Spleen (tissue), 7 donors: ENCODE data around the gene HMOX2.

Experiments used
- CTCF ChIP-seq, 11 experiments: fragments of 200-600 bp in 7 of 11; fragments of 450-650 bp in 4 of 11; sonication (generic) in 4 of 11; IDR thresholded peaks in 8 of 11; conservative IDR thresholded peaks in 3 of 11; 1 replicate in 7 of 11; 2 replicates in 4 of 11; pipeline versions ENCODE4 v1.4.0 to v1.8.0; 2016 to 2021; ENCODE audit warnings: antibody characterized with exemption in 11 of 11, inconsistent platforms in 4 of 11, mild to moderate bottlenecking in 1 of 11
- POLR2A ChIP-seq, 3 donors: fragments of 450-650 bp; IDR thresholded peaks; one replicate each; pipeline ENCODE4 v1.5.1; 2017; ENCODE audit warnings: antibody characterized with exemption in 3 of 3, mild to moderate bottlenecking in 1 of 3
- POLR2AphosphoS5 ChIP-seq, 3 donors: sonication (generic); formaldehyde crosslinking; IDR thresholded peaks; one replicate each; pipeline ENCODE4 v1.5.1; 2017; ENCODE audit warnings: antibody characterized with exemption in 3 of 3
- donor health status: DM: no; HTN: no; CAD: no; lungs with moderate emphysema.
- donor health status: DM: no; HTN: no; CAD: no.
- donor health status: DM: no; HTN: no; CAD: no.

- TF ChIP-seq CTCF (IDR thresholded peaks at IDR 0.05 in 8 of 11, conservative IDR thresholded peaks at IDR 0.05 in 3 of 11) (no peak), POLR2AphosphoS5 (IDR thresholded peaks at IDR 0.05) (no peak), POLR2A (IDR thresholded peaks at IDR 0.05) (no peak)
These were observed 8.3 kb upstream of the HMOX2 start for GRCh38 chr16:4467916-4468315.
